Measurements from ENCODE around the gene WDR53. TPM values are rescaled to one million over a fixed set of nuclear protein-coding genes. Genes with fewer than 3 reads are reported as not detected.
A peak's percentile ranks its signal among the peaks of the same experiment; 100 is the strongest.
"Not testable (repeated sequence)": the region's sequence is repeated elsewhere in the genome, so short reads cannot be mapped to it uniquely, and the experiment has no call there.

Gene WDR53
- total and polyA plus RNA-seq, 5 donors from 2014 or later = 32.3 to 46.0 (median 35.7) TPM

DNA sequence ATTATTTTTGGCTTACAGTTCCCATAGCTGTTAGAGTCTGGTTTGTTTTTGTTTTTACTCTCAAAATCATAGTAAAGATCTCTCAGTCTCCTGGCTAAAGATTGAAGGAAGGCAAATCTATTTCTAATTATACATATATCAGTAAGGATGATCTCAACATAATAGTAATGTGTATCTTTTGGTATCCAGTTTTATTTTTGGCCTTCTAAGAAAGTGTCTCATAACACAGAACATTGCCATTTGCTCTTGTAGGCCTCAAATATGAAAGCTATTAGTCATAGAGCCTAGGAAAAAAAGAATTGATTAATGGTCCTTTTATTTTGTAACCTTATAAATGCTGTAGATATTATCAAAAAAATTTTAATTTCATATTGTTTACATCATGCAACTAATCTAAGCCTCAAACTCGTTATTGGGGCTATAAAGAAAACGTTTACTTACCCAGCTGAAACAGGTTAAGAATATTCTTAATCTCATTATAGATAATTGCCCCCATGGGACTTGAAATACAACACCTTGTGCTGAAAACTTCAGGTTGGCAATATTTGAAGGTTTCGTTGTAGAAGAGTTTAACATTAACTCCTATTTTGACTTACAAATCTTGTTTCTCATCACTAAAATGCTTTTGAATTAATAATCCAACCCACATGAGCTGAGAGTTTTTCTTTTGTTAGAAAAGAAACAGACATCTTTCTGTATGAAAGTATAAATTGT is 16.8 kb upstream of the WDR53 start:
- H3K36me3 ChIP-seq (ENCODE audit: control insufficient read depth, insufficient read depth, low read length) = peaks cover 35% of the 10 kb centered on the region
- H3K27me3 Mint-ChIP-seq = no peaks in the 10 kb centered on the region
- peaks cover 42% of the 10 kb centered on the region for H3K36me3 Mint-ChIP-seq
- DNase-seq (no peak), ATAC-seq (ENCODE audit: low read depth in 2 of 2) (no peak)
- no peak overlapping the region for H3K4me3 Mint-ChIP-seq
- H3K27ac Mint-ChIP-seq = no peak overlapping the region
- no peaks in the 10 kb centered on the region for H3K4me1 ChIP-seq (ENCODE audit: control insufficient read depth, insufficient read depth, low read length, poor library complexity, severe bottlenecking)
- H3K9me3 ChIP-seq (ENCODE audit: control insufficient read depth in 2 of 2, low read length in 2 of 2) = no peaks in the 10 kb centered on the region
- H3K4me1 Mint-ChIP-seq = peaks cover 4 to 6% (median 5%) of the 10 kb centered on the region in 4 donors
- no peak overlapping the region for H3K27ac ChIP-seq (ENCODE audit: insufficient read depth, low read length, poor library complexity, severe bottlenecking)
- H3K4me3 ChIP-seq (ENCODE audit: low read depth, low read length) = no peak overlapping the region
- H3K27me3 ChIP-seq (ENCODE audit: control insufficient read depth, insufficient read depth, low read length) = no peaks in the 10 kb centered on the region
- no peaks in the 10 kb centered on the region for H3K9me3 Mint-ChIP-seq

DNA sequence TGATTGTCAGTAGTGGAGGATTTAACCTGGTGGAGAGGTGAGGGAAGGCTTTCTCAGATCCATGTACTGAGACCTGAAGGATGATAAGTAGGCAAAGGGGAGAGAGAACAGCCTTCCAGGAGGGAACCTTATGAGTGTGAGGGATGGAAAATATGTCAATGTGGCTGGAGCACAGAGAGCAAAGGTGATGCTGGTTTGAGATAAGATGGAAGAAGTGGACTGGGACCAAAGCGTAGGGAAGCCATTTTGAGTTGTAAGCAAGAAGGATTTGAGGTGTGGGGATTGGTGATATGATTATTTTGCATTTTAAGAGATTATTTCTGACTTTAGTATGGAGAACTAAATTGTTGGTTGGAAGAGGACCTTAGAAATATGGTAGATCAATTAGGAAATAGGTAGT is 4.0 kb upstream of the WDR53 start:
- no peaks in the 10 kb centered on the region for H3K36me3 Mint-ChIP-seq
- Histone ChIP-seq H3K9me3 (ENCODE audit: control insufficient read depth in 2 of 2, low read length in 2 of 2) (no peaks in the 10 kb centered on the region), H3K36me3 (ENCODE audit: control insufficient read depth, insufficient read depth, low read length) (peaks cover 1% of the 10 kb centered on the region), H3K4me3 (ENCODE audit: low read depth, low read length) (no peak overlapping the region), H3K27ac (ENCODE audit: insufficient read depth, low read length, poor library complexity, severe bottlenecking) (no peak overlapping the region), H3K4me1 (ENCODE audit: control insufficient read depth, insufficient read depth, low read length, poor library complexity, severe bottlenecking) (peaks cover 34% of the 10 kb centered on the region), H3K27me3 (ENCODE audit: control insufficient read depth, insufficient read depth, low read length) (no peaks in the 10 kb centered on the region)
- no peaks in the 10 kb centered on the region for H3K9me3 Mint-ChIP-seq
- H3K4me1 Mint-ChIP-seq = peaks cover 20 to 42% (median 35%) of the 10 kb centered on the region in 4 donors
- H3K27ac Mint-ChIP-seq = no peak overlapping the region
- no peaks in the 10 kb centered on the region for H3K27me3 Mint-ChIP-seq
- no peak for ATAC-seq (ENCODE audit: low read depth in 2 of 2)
- no peak for DNase-seq
- H3K4me3 Mint-ChIP-seq = no peak overlapping the region

DNA sequence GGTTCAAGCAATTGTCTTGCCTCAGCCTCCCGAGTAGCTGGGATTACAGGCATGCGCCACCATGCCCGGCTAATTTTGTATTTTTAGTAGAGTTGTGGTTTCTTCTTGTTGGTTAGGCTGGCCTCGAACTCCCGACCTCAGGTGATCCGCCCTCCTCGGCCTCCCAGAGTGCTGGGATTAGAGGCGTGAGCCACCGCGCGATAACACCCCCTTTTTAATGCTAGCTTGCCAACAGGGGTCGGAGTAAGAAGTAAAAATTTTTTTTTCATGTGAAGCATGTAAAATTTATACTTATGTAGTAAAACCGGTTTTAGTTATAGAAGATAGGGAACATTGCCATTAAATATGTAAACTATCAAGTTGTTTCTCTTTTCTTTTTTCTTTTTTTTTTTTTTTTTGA is 2.0 kb upstream of the WDR53 start:
- H3K27me3 Mint-ChIP-seq; H3K36me3 ChIP-seq (ENCODE audit: control insufficient read depth, insufficient read depth, low read length); H3K9me3 Mint-ChIP-seq; H3K36me3 Mint-ChIP-seq; H3K27me3 ChIP-seq (ENCODE audit: control insufficient read depth, insufficient read depth, low read length); H3K27ac ChIP-seq (ENCODE audit: insufficient read depth, low read length, poor library complexity, severe bottlenecking); ATAC-seq (ENCODE audit: low read depth in 2 of 2); H3K4me3 ChIP-seq (ENCODE audit: low read depth, low read length); DNase-seq; H3K9me3 ChIP-seq (ENCODE audit: control insufficient read depth in 2 of 2, low read length in 2 of 2): not testable (repeated sequence)
- peak overlapping the region; percentile 87 to 99 (median 92) for H3K4me3 Mint-ChIP-seq
- peaks cover 37% of the 10 kb centered on the region for H3K4me1 ChIP-seq (ENCODE audit: control insufficient read depth, insufficient read depth, low read length, poor library complexity, severe bottlenecking)
- peak overlapping the region in 1 of 3 donors; percentile 90 for H3K27ac Mint-ChIP-seq
- H3K4me1 Mint-ChIP-seq = peaks cover 19 to 49% (median 24%) of the 10 kb centered on the region in 4 donors

DNA sequence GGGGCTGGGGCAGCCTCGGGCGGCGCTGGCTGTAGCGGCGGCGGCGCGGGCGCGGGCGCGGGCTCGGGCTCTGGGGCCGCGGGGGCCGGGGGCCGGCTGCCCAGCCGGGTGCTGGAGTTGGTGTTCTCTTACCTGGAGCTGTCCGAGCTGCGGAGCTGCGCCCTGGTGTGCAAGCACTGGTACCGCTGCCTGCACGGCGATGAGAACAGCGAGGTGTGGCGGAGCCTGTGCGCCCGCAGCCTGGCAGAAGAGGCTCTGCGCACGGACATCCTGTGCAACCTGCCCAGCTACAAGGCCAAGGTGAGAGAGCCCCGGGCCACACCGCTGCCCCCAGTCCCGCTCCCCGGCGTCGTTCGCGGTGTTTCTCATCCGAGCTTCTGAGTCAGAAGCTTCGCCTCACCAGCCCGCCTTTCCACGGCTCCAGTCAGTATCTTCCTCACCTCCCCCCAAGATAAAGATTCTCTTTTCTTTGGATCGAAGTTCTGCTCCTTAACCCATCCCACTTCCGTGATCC is 706 bp upstream of the WDR53 start:
- Mint-ChIP-seq H3K27ac (peak overlapping the region; percentile 87 to 94 (median 90)), H3K36me3 (no peaks in the 10 kb centered on the region), H3K4me3 (peak overlapping the region; percentile 91 to 99 (median 95)), H3K9me3 (peaks cover 0 to 2% (median 0%) of the 10 kb centered on the region in 7 donors), H3K27me3 (no peaks in the 10 kb centered on the region), H3K4me1 (peaks cover 12 to 52% (median 24%) of the 10 kb centered on the region in 4 donors)
- peak overlapping the region; percentile 83 for H3K4me3 ChIP-seq (ENCODE audit: low read depth, low read length)
- H3K4me1 ChIP-seq (ENCODE audit: control insufficient read depth, insufficient read depth, low read length, poor library complexity, severe bottlenecking) = peaks cover 44% of the 10 kb centered on the region
- DNase-seq (peak; percentile 36 to 76 (median 47)), ATAC-seq (ENCODE audit: low read depth in 2 of 2) (peak; percentile 42 to 53)
- H3K27me3 ChIP-seq (ENCODE audit: control insufficient read depth, insufficient read depth, low read length) = no peaks in the 10 kb centered on the region
- H3K36me3 ChIP-seq (ENCODE audit: control insufficient read depth, insufficient read depth, low read length) = no peaks in the 10 kb centered on the region
- H3K27ac ChIP-seq (ENCODE audit: insufficient read depth, low read length, poor library complexity, severe bottlenecking) = peak overlapping the region; percentile 91
- H3K9me3 ChIP-seq (ENCODE audit: control insufficient read depth in 2 of 2, low read length in 2 of 2) = no peaks in the 10 kb centered on the region

DNA sequence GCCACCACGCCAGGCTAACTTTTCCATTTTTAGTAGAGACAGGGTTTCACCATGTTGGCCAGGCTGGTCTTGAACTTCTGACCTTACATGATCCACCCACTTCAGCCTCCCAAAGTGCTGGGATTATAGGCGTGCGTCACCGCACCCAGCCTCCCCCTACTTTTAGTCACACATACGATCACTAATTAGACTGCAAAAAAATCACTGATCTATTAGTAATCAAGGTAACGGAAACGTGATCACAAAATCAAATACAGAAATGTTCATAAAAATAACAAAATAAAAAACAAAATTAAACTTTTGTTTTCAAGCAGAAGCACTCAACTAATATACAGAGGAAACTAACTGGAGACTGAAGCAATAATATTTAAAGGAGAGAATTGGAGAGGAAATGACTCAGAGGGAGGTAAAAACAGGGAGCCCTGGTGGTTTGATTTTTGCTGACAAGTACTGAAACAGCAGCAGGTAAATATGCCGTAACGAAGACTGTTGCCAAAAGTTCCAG is 4.6 kb downstream of the WDR53 start:
- ATAC-seq (ENCODE audit: low read depth in 2 of 2) (peak; percentile 14 to 19), DNase-seq (peak; percentile 20 to 88 (median 54))
- Mint-ChIP-seq H3K9me3 (peaks cover 0 to 2% (median 0%) of the 10 kb centered on the region in 7 donors), H3K27ac (peak overlapping the region; percentile 97 to 98 (median 98)), H3K4me3 (peak overlapping the region; percentile 82 to 96 (median 92)), H3K36me3 (peaks cover 12% of the 10 kb centered on the region), H3K4me1 (peaks cover 21 to 75% (median 46%) of the 10 kb centered on the region in 4 donors), H3K27me3 (no peaks in the 10 kb centered on the region)
- H3K27me3 ChIP-seq (ENCODE audit: control insufficient read depth, insufficient read depth, low read length) = no peaks in the 10 kb centered on the region
- H3K4me1 ChIP-seq (ENCODE audit: control insufficient read depth, insufficient read depth, low read length, poor library complexity, severe bottlenecking) = peaks cover 59% of the 10 kb centered on the region
- peaks cover 4% of the 10 kb centered on the region for H3K36me3 ChIP-seq (ENCODE audit: control insufficient read depth, insufficient read depth, low read length)
- peak overlapping the region; percentile 84 for H3K27ac ChIP-seq (ENCODE audit: insufficient read depth, low read length, poor library complexity, severe bottlenecking)
- peak overlapping the region; percentile 73 for H3K4me3 ChIP-seq (ENCODE audit: low read depth, low read length)
- H3K9me3 ChIP-seq (ENCODE audit: control insufficient read depth in 2 of 2, low read length in 2 of 2) = no peaks in the 10 kb centered on the region

DNA sequence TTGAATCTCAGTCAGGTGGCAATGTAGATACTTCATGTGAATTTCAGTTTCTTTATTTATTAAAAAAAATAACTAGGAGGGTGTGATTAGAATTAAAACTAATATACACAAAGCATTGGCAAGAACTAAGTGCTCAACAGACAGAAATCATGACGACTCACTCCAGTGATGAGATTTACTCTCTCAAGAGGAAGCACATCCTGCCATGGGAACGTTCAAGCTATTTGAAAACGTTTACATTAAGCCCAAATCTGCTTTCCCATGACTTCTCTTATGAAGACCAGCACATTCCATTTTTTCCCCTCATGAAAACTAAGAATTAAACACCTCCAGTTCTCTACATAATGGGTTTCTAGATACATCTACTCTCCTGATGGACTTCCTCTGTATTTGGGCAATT is 8.5 kb downstream of the WDR53 start:
- H3K27ac Mint-ChIP-seq = peak overlapping the region; percentile 86 to 90 (median 87)
- H3K36me3 Mint-ChIP-seq = peaks cover 25% of the 10 kb centered on the region
- no peaks in the 10 kb centered on the region for H3K9me3 ChIP-seq (ENCODE audit: control insufficient read depth in 2 of 2, low read length in 2 of 2)
- peak overlapping the region; percentile 39 for H3K4me3 ChIP-seq (ENCODE audit: low read depth, low read length)
- H3K36me3 ChIP-seq (ENCODE audit: control insufficient read depth, insufficient read depth, low read length) = peaks cover 4% of the 10 kb centered on the region
- no peaks in the 10 kb centered on the region for H3K27me3 Mint-ChIP-seq
- DNase-seq (peak in 1 of 3 donors; percentile 68), ATAC-seq (ENCODE audit: low read depth in 2 of 2) (peak in 1 of 2 donors; percentile 33)
- H3K4me1 ChIP-seq (ENCODE audit: control insufficient read depth, insufficient read depth, low read length, poor library complexity, severe bottlenecking) = peaks cover 41% of the 10 kb centered on the region
- no peaks in the 10 kb centered on the region for H3K9me3 Mint-ChIP-seq
- H3K4me3 Mint-ChIP-seq = peak overlapping the region in 1 of 4 donors; percentile 41
- no peaks in the 10 kb centered on the region for H3K27me3 ChIP-seq (ENCODE audit: control insufficient read depth, insufficient read depth, low read length)
- H3K4me1 Mint-ChIP-seq = peaks cover 21 to 65% (median 43%) of the 10 kb centered on the region in 4 donors
- peak overlapping the region; percentile 20 for H3K27ac ChIP-seq (ENCODE audit: insufficient read depth, low read length, poor library complexity, severe bottlenecking)

DNA sequence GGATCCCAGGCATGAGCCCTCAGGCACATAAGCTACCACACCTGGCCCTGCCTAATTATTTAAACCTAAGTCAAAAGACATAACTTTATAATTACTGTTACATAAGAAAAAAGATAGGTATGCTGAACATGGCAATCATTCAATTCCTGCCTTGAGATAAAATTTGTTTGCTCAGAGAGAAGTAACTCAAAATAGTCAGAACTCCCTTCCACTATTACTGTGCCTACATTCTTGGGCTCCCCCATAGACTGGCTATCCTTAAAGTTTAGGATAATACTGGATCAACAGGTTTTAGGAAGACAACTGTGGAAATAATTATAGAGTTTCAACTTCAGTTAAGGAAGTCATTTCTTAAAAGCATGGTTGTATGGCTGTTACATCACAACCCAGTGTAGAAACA is 9.9 kb downstream of the WDR53 start:
- Mint-ChIP-seq H3K4me1 (peaks cover 14 to 52% (median 34%) of the 10 kb centered on the region in 4 donors), H3K4me3 (no peak overlapping the region), H3K27me3 (no peaks in the 10 kb centered on the region), H3K27ac (peak overlapping the region in 1 of 3 donors; percentile 87), H3K9me3 (no peaks in the 10 kb centered on the region), H3K36me3 (peaks cover 34% of the 10 kb centered on the region)
- H3K36me3 ChIP-seq (ENCODE audit: control insufficient read depth, insufficient read depth, low read length) = peaks cover 11% of the 10 kb centered on the region
- ATAC-seq (ENCODE audit: low read depth in 2 of 2) (no peak), DNase-seq (no peak)
- no peaks in the 10 kb centered on the region for H3K9me3 ChIP-seq (ENCODE audit: control insufficient read depth in 2 of 2, low read length in 2 of 2)
- no peaks in the 10 kb centered on the region for H3K27me3 ChIP-seq (ENCODE audit: control insufficient read depth, insufficient read depth, low read length)
- peaks cover 30% of the 10 kb centered on the region for H3K4me1 ChIP-seq (ENCODE audit: control insufficient read depth, insufficient read depth, low read length, poor library complexity, severe bottlenecking)
- H3K27ac ChIP-seq (ENCODE audit: insufficient read depth, low read length, poor library complexity, severe bottlenecking) = no peak overlapping the region
- H3K4me3 ChIP-seq (ENCODE audit: low read depth, low read length) = no peak overlapping the region
